ENCODE data around the gene GAPDH.
"Not testable (repeated sequence)": the region's sequence is repeated elsewhere in the genome, so short reads cannot be mapped to it uniquely, and the experiment has no call there.

GAPDH gene

GRCh38 chr12:6546016-6546415, 11.7 kb downstream of the GAPDH start:
- no peak for DNase-seq (ENCODE audit: low read depth)

- no peak for DNase-seq (ENCODE audit: low read depth)
Observed at GRCh38 chr12:6547566-6547965, 13.2 kb downstream of the GAPDH start.

- DNase-seq (ENCODE audit: low read depth): peak; percentile 75
Observed at GRCh38 chr12:6547987-6548386, 13.7 kb downstream of the GAPDH start.

- no peak for DNase-seq (ENCODE audit: low read depth)
Observed at GRCh38 chr12:6548556-6548955, 14.2 kb downstream of the GAPDH start.

DNA sequence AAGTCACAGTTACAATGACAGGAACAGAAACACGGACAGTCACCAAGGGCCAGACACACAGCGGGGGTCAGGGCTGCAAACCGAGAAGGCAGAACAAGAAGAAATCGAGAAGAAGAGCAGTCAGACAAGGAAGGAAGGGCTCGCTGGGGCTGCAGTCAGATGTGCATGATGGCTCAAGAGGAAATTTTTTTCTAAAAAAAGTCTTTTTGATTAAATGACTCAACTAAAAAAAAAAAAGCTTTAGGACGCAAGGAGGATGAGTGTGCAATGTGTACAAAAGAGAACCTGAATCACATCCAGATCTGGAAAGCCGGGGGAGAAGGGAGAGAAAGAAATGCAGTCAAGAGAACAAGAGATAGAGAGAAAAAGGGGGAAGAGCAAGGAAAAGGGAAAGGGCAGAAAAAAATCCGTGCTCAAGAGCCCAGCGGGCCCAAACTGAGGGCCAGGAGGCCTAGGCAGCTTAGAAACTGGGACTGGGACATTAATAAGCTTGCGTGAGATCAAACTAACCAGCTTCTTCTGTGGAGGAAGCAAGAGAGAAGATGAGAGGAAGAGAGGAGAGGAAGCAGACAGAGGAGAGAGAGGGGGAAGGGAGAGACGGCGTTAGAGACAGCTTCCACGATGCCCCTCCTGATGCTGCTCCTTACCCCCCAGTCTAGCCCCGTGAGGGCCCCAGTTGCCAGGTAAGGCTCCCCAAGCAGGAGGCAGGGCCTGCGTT, 14.8 kb downstream of the GAPDH start:
- DNase-seq (ENCODE audit: low read depth): peak; percentile 72

- no peak for DNase-seq (ENCODE audit: low read depth)
Observed at GRCh38 chr12:6549684-6550151, 15.4 kb downstream of the GAPDH start.

DNA sequence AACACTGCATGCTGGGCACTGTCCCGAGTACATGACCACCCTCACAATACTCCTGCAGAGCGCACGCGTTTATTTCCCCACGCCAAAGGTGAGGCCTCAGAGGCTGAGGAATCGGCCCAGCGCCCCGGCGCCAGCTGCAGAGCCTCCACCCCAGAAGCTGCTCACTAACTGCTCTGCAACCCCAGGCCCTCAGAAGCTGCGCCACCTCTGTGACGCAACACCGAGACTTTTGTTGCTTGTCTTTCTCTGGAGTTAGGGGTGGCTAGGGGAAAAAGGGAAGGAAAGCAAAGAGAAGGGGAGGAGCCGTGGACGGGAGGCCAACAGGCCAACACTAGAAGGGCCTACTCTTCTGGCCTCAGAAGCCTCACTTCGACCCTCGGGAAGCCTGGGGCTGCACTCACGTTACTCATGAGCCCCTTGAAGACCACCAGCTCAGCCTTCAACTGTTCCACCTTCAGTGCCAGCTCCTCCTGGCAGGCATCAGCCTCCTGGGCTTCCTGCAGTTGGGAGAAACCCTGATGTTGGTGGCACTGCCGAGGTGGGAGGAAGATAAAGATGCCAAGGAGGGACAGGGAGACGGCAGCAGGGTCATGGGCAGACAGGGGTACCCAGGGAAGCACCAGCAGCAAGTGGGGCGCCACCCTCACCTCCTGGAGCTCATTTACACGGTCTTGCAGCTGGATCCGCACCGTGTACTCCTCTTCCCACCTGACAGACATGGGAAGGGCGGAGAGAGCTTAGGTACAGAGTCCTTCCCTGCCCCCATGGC, 16.2 kb downstream of the GAPDH start:
- no peak for DNase-seq (ENCODE audit: low read depth)

GRCh38 chr12:6551063-6551461, 16.7 kb downstream of the GAPDH start:
- DNase-seq (ENCODE audit: low read depth): peak; percentile 47

- DNase-seq (ENCODE audit: low read depth): peak; percentile 65
Observed at GRCh38 chr12:6551496-6552139, 17.3 kb downstream of the GAPDH start.

DNA sequence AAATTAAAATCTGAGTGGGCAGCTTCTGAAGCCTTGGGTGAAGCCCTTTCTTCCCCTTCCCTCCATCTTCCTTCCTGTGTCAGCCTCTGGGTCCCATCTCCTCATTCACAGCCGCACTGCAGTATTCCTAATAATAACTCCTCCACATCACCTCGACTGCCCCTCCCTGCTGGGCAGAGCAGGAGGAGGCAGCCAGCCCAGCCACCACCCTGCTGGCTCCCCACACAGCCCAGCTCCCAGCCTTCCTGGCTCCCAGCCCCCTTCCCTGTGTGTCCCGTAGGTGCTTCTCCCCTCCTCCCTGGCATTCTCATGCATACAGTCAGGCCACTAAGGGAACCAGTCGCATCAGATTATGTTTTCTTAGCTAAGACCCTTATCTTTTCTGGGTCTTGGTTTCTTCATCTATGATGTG, 17.8 kb downstream of the GAPDH start:
- no peak for DNase-seq (ENCODE audit: low read depth)

DNA sequence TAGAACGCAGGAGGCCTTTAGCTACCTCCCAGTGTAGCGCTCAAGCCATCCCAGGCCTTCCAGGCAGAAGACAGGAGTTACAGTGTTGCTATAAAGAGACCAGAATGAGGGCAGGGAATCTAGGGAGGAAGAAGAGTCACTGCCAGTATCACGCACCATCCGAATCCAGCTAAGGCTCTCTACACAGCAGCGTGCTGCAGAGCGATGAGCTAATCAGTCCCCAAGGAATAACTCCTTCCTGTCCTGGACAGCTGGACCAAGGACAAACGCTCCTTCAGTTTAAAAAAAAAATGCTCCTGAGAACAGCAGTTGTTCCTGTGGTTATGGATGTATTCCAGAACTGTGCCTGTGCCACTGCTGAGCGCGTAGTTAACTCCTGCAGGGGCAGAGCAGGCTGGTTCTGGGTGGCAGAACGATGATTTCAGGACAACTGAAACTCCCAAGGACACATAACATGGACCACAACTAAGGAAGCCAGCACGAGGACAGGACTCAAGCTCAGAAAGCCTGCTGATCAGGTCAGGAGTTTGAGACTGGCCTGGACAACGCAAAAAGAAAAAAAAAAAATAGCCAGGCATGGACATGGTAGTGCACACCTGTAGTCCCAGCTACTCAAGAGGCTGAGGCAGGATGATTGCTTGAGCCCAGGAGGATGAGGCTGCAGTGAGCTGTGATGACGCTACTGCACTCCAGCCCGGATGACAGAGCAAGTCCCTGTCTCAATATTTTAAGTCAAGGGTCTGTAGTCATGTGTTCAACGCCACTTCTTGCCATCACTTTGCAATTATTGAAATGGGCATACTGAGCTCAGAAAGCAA, 18.9 kb downstream of the GAPDH start:
- peak; percentile 92 for DNase-seq (ENCODE audit: low read depth)

- peak; percentile 56 for DNase-seq (ENCODE audit: low read depth)
Observed at GRCh38 chr12:6554168-6555017, 20.1 kb downstream of the GAPDH start.

DNA sequence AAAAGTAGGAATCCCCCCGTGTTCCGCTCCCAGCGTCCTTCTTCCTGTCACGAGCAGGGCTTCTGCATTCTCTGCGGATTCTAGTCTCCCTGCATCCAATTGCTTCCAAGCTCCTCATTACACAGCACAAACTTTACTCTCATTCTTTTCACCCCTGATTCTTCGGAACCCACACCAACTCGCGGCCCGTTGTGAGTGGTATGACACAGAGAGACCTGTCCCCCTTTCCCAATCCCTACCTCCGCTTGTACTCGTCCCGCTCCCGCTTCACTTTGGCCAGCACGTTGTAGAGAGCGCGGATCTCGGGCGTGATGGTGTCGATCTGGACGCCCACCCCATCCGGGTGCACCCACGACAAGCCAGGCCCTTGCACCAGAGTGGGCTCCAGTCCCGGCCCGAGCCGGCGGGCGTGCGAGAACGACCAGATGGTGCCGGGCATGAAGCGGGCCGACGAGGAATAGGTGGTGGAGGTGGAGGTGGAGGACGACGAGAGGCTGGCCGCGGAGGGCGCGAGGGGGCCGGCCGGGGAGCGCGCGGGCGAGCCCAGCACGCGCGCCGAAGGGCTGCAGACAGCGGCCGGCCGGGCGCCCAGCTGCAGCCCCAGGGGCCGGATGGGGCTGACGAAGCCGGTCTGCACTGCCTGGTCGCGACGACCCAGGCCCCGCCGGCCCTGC, 20.8 kb downstream of the GAPDH start:
- DNase-seq (ENCODE audit: low read depth): no peak

DNA sequence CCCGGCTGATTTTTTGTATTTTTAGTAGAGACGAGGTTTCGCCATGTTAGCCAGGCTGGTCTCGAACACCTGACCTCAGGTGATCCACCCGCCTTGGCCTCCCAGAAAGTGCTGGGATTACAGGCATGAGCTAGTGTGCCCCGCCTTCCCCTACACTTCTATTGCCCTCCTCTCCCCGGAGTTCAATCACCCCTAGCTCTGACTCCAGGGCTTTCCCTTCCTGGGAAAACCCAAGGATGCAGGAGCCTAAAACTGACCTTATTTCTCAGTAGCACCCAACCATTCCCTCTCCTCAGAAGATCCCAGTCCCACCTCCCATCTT, 22.1 kb downstream of the GAPDH start:
- not testable (repeated sequence) for DNase-seq (ENCODE audit: low read depth)

- no peak for DNase-seq (ENCODE audit: low read depth)
Observed at GRCh38 chr12:6556857-6557256, 22.5 kb downstream of the GAPDH start.

GRCh38 chr12:6558014-6558760, 23.9 kb downstream of the GAPDH start:
- DNase-seq (ENCODE audit: low read depth): peak; percentile 61

- no peak for DNase-seq (ENCODE audit: low read depth)
Observed at GRCh38 chr12:6559500-6559899, 25.2 kb downstream of the GAPDH start.

DNA sequence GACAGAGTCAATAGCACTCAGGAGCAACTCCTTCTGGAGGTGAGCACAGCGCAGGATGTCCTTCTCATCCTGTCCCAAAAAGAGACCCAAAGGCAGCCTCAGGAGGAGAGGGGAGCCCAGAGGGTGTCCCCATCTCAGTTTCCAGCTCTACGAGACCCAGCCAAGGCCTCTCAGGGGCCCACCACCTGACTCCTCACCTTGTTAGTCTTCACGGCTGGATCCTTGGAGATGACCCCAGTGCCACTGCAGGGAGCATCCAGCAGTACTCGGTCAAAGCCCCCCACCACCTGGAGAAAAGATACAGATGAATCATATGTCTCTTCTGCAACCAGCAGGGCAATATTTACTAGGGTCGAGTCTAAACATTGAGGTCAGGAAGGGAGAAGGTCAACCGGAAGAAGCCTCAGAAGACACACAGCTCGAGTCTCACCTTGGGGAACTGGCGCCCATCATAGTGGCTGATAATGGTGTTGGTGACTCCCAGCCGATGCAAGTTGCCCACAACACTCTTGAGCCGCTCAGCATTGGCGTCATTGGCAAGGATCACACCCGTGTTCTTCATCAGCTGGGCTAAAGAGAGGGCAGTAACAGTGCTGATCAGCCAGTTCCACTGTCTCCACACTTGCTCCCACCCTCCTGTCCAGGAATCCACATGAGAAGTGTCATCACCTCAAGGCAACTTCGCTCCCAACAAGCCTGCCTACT, 26.3 kb downstream of the GAPDH start:
- DNase-seq (ENCODE audit: low read depth): no peak

DNA sequence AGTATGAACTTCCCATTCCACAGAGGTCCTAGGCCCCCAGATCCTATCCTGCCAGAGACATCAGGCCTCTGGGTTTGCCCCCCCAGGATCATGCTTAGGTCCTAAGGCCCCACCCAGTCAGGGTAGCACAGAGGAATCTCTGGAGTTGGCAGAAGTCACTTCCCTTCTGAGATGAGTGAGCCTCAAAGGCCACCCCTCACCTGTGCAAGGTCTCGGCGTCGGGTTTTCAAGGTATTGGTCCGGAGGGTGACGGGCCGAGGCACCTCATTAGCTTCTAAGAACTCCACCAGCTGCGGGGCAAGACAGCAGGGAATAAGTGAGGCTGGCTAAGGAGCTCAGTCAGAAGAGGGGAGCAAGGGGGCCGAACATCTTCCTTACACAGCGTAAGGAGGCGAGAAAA, 28.6 kb downstream of the GAPDH start:
- no peak for DNase-seq (ENCODE audit: low read depth)
